ENCODE results near the gene GTF2F1. TPM values are rescaled to one million over a fixed set of nuclear protein-coding genes. Genes with fewer than 3 reads are reported as not detected.
"Not testable (repeated sequence)": the region's sequence is repeated elsewhere in the genome, so short reads cannot be mapped to it uniquely, and the experiment has no call there.

The GTF2F1 gene
- total RNA-seq, 2 donors from 2014 or later: 78.9 to 87.5 TPM

GRCh38 chr19:6354098-6354674, 38.8 kb downstream of the GTF2F1 start:
- no peak overlapping the region for H3K4me3 Mint-ChIP-seq
- ATAC-seq (replicated peaks in 1 of 2) (no peak), DNase-seq (no peak)
- H3K36me3 Mint-ChIP-seq (ENCODE audit: insufficient read depth in 2 of 2): peaks cover 0 to 2% of the 10 kb centered on the region in 2 donors
- no peaks in the 10 kb centered on the region for H3K27me3 Mint-ChIP-seq (ENCODE audit: low read depth)
- H3K4me1 Mint-ChIP-seq (ENCODE audit: low read depth): no peaks in the 10 kb centered on the region
- H3K27ac Mint-ChIP-seq: no peak overlapping the region
- no peaks in the 10 kb centered on the region for H3K9me3 Mint-ChIP-seq

GRCh38 chr19:6352381-6353165, 40.4 kb downstream of the GTF2F1 start:
- peaks cover 0 to 2% of the 10 kb centered on the region in 2 donors for H3K36me3 Mint-ChIP-seq (ENCODE audit: insufficient read depth in 2 of 2)
- H3K4me1 Mint-ChIP-seq (ENCODE audit: low read depth): no peaks in the 10 kb centered on the region
- ATAC-seq (replicated peaks in 1 of 2) (no peak), DNase-seq (no peak)
- no peak overlapping the region for H3K27ac Mint-ChIP-seq
- no peaks in the 10 kb centered on the region for H3K27me3 Mint-ChIP-seq (ENCODE audit: low read depth)
- no peaks in the 10 kb centered on the region for H3K9me3 Mint-ChIP-seq
- H3K4me3 Mint-ChIP-seq: no peak overlapping the region

GRCh38 chr19:6350688-6351087, 42.3 kb downstream of the GTF2F1 start:
- no peaks in the 10 kb centered on the region for H3K4me1 Mint-ChIP-seq (ENCODE audit: low read depth)
- no peak overlapping the region for H3K27ac Mint-ChIP-seq
- H3K9me3 Mint-ChIP-seq: no peaks in the 10 kb centered on the region
- H3K27me3 Mint-ChIP-seq (ENCODE audit: low read depth): no peaks in the 10 kb centered on the region
- DNase-seq (no peak), ATAC-seq (replicated peaks in 1 of 2) (no peak)
- H3K36me3 Mint-ChIP-seq (ENCODE audit: insufficient read depth in 2 of 2): peaks cover 0 to 2% of the 10 kb centered on the region in 2 donors
- no peak overlapping the region for H3K4me3 Mint-ChIP-seq

GRCh38 chr19:6349271-6349670, 43.7 kb downstream of the GTF2F1 start:
- ATAC-seq (replicated peaks in 1 of 2); H3K4me1 Mint-ChIP-seq (ENCODE audit: low read depth); H3K4me3 Mint-ChIP-seq; H3K27me3 Mint-ChIP-seq (ENCODE audit: low read depth); H3K36me3 Mint-ChIP-seq (ENCODE audit: insufficient read depth in 2 of 2); H3K9me3 Mint-ChIP-seq; H3K27ac Mint-ChIP-seq; DNase-seq: not testable (repeated sequence)

GRCh38 chr19:6343462-6343861, 49.5 kb downstream of the GTF2F1 start:
- Mint-ChIP-seq H3K36me3 (ENCODE audit: insufficient read depth in 2 of 2) (peaks cover 0 to 4% of the 10 kb centered on the region in 2 donors), H3K9me3 (peaks cover 1 to 4% of the 10 kb centered on the region in 2 donors), H3K4me3 (no peak overlapping the region), H3K27me3 (ENCODE audit: low read depth) (no peaks in the 10 kb centered on the region), H3K4me1 (ENCODE audit: low read depth) (peaks cover 13% of the 10 kb centered on the region), H3K27ac (no peak overlapping the region)
- ATAC-seq (replicated peaks in 1 of 2) (no peak), DNase-seq (no peak)

GRCh38 chr19:6340493-6341201, 52.3 kb downstream of the GTF2F1 start:
- peak overlapping the region in 1 of 2 donors; percentile 31 for H3K4me3 Mint-ChIP-seq
- no peak overlapping the region for H3K27ac Mint-ChIP-seq
- no peaks in the 10 kb centered on the region for H3K27me3 Mint-ChIP-seq (ENCODE audit: low read depth)
- ATAC-seq (replicated peaks in 1 of 2): peak; percentile 39 to 55
- peaks cover 0 to 4% of the 10 kb centered on the region in 2 donors for H3K36me3 Mint-ChIP-seq (ENCODE audit: insufficient read depth in 2 of 2)
- DNase-seq: peak in 1 of 2 donors; percentile 13
- H3K9me3 Mint-ChIP-seq: peaks cover 1 to 4% of the 10 kb centered on the region in 2 donors
- peaks cover 13% of the 10 kb centered on the region for H3K4me1 Mint-ChIP-seq (ENCODE audit: low read depth)

GRCh38 chr19:6334490-6335285, 58.3 kb downstream of the GTF2F1 start:
- Mint-ChIP-seq H3K4me1 (ENCODE audit: low read depth) (no peaks in the 10 kb centered on the region), H3K27me3 (ENCODE audit: low read depth) (no peaks in the 10 kb centered on the region), H3K4me3 (no peak overlapping the region), H3K36me3 (ENCODE audit: insufficient read depth in 2 of 2) (no peaks in the 10 kb centered on the region), H3K27ac (no peak overlapping the region), H3K9me3 (peaks cover 0 to 1% of the 10 kb centered on the region in 2 donors)
- DNase-seq (no peak), ATAC-seq (replicated peaks in 1 of 2) (no peak)

- Mint-ChIP-seq H3K4me3 (no peak within 1 kb of the TSS), H3K27ac (no peak within 1 kb of the TSS), H3K9me3 (no peaks in the 10 kb centered on the region), H3K36me3 (ENCODE audit: insufficient read depth in 2 of 2) (no peaks in the 10 kb centered on the region), H3K4me1 (ENCODE audit: low read depth) (no peaks in the 10 kb centered on the region), H3K27me3 (ENCODE audit: low read depth) (no peaks in the 10 kb centered on the region)
- DNase-seq (no peak), ATAC-seq (replicated peaks in 1 of 2) (no peak)
Observed at GRCh38 chr19:6333439-6333838, 59.5 kb downstream of the GTF2F1 start, which contains the start of gene ACER1. ACER1 (minus strand) TSS chr19:6333612; CDS start chr19:6333551, 61 bp downstream.

Other genes starting within 250 kb of the GTF2F1 start
- gene MLLT1, start 113.2 kb downstream of the GTF2F1 start, total RNA-seq: 10 to 100 TPM; 39.9 to 44.5 TPM
- gene ACER1, start 59.6 kb downstream of the GTF2F1 start, total RNA-seq: under 1 TPM in 1 of 2 donors, not detected in 1; 0.34 TPM
- gene CLPP, start 31.6 kb downstream of the GTF2F1 start, total RNA-seq: 100 to 1,000 TPM; 147 to 168 TPM
- 10 to 100 TPM; 60.5 to 65.2 TPM for gene ALKBH7, start 20.4 kb downstream of the GTF2F1 start, total RNA-seq
- gene PSPN, start 17.2 kb downstream of the GTF2F1 start, total RNA-seq: 1 to 10 TPM; 2.4 to 3.1 TPM
- 100 to 1,000 TPM; 253 to 311 TPM for gene KHSRP, start 31.6 kb upstream of the GTF2F1 start, total RNA-seq
- under 1 TPM; 0.16 to 0.58 TPM for gene SLC25A41, start 40.6 kb upstream of the GTF2F1 start, total RNA-seq
- 10 to 100 TPM; 24.6 to 26.3 TPM for gene SLC25A23, start 66.6 kb upstream of the GTF2F1 start, total RNA-seq
- 1 to 10 TPM; 3.9 to 5.0 TPM for gene CRB3, start 71.1 kb upstream of the GTF2F1 start, total RNA-seq
- 100 to 1,000 TPM in 1 of 2 donors, 10 to 100 TPM in 1; 92.1 to 105 TPM for gene DENND1C, start 88.6 kb upstream of the GTF2F1 start, total RNA-seq
- gene TUBB4A, start 109.1 kb upstream of the GTF2F1 start, total RNA-seq: 10 to 100 TPM in 1 of 2 donors, 1 to 10 TPM in 1; 8.7 to 11.9 TPM
- gene TNFSF9, start 137.9 kb upstream of the GTF2F1 start, total RNA-seq: 1 to 10 TPM; 3.4 to 6.3 TPM
- 10 to 100 TPM; 25.0 to 31.5 TPM for gene CD70, start 198.0 kb upstream of the GTF2F1 start, total RNA-seq

Measured in activated T-cell treated with anti-CD3 and anti-CD28 coated beads, Interleukin-2, amount 50 U/mL, for 72 hours (primary cell).